Endodermal cell (in vitro differentiated cells): ENCODE measurements around the gene SSTR5. TPM values are rescaled to one million over a fixed set of nuclear protein-coding genes. Genes with fewer than 3 reads are reported as not detected.

Experiments
- DNase-seq: peaks from one replicate; pipeline ENCODE4 v3.0.0-alpha.2; 2017
- H3K27ac ChIP-seq: 2 replicates; pipeline ENCODE4 v1.5.1; 2013; ENCODE audit warnings: mild to moderate bottlenecking, low read depth, low read length, moderate library complexity
- H3K27me3 ChIP-seq: 2 replicates; pipeline ENCODE4 v1.6.1; 2013; ENCODE audit warnings: mild to moderate bottlenecking, low read length, moderate library complexity; ENCODE audit not compliant: insufficient read depth, control insufficient read depth, poor library complexity, severe bottlenecking
- H3K36me3 ChIP-seq: 2 replicates; pipeline ENCODE4 v1.7.0; 2013; ENCODE audit warnings: mild to moderate bottlenecking, low read length, moderate library complexity; ENCODE audit not compliant: control insufficient read depth, insufficient read depth
- H3K4me1 ChIP-seq: one replicate; pipeline ENCODE4 v1.7.0; 2013; ENCODE audit warnings: low read length; ENCODE audit not compliant: control insufficient read depth, insufficient read depth
- H3K4me3 ChIP-seq: 2 replicates; pipeline ENCODE4 v1.5.1; 2013; ENCODE audit warnings: mild to moderate bottlenecking, low read length, moderate library complexity
- H3K9ac ChIP-seq: 2 replicates; pipeline ENCODE4 v1.6.1; 2013; ENCODE audit warnings: mild to moderate bottlenecking, low read length, moderate library complexity; ENCODE audit not compliant: poor library complexity, severe bottlenecking; ENCODE audit errors: extremely low read depth
- H3K9me3 ChIP-seq: 2 replicates; pipeline ENCODE4 v1.6.1; 2013; ENCODE audit warnings: mild to moderate bottlenecking, low read length, moderate library complexity; ENCODE audit not compliant: control insufficient read depth
- H3K27ac Mint-ChIP-seq: 2 replicates; pipeline ENCODE4 v1.8.0; 2020; ENCODE audit warnings: mixed read lengths
- H3K27me3 Mint-ChIP-seq: 2 replicates; pipeline ENCODE4 v1.8.0; 2021; ENCODE audit warnings: mild to moderate bottlenecking, mixed read lengths; ENCODE audit not compliant: insufficient read depth
- H3K36me3 Mint-ChIP-seq: 2 replicates; pipeline ENCODE4 v1.8.0; 2020; ENCODE audit warnings: low read depth, mixed read lengths
- H3K4me1 Mint-ChIP-seq: 2 replicates; pipeline ENCODE4 v1.8.0; 2020; ENCODE audit warnings: mixed read lengths
- H3K4me3 Mint-ChIP-seq: 2 replicates; pipeline ENCODE4 v1.8.0; 2020; ENCODE audit warnings: mild to moderate bottlenecking, moderate library complexity, mixed read lengths
- H3K9me3 Mint-ChIP-seq: 2 replicates; pipeline ENCODE4 v1.8.0; 2020; ENCODE audit warnings: mild to moderate bottlenecking, mixed read lengths
- CTCF ChIP-seq: fragments of 200-600 bp; sonication (generic); conservative IDR thresholded peaks from 2 replicates; pipeline ENCODE4 v1.5.0; 2021; ENCODE audit warnings: antibody characterized with exemption, mild to moderate bottlenecking
- WGBS, 2 experiments: methylation state at CpG; one replicate each; pipeline versions ENCODE4 v1.1.5 to v1.1.7; 2013; ENCODE audit warnings: missing lambda C conversion rate in 2 of 2, mixed read lengths in 1 of 2; ENCODE audit not compliant: insufficient coverage in 1 of 2, insufficient read length in 1 of 2; 5-methylcytosine and 5-hydroxymethylcytosine counted together
- total RNA-seq, 2 donors: library from RNA; stranded (reverse); fragmentation: NEBNext Ultra II Directional in 1 of 2; extraction: Animal tissue kit (Norgen Biotek cat#: 25700) in 1 of 2; gene quantifications; 2 replicates in 1 of 2; 3 replicates in 1 of 2; pipeline ENCODE4 v1.2.1, GENCODE V29; 2021

The SSTR5 gene
- total RNA-seq, 2 donors from 2014 or later: 0.64 to 1.3 TPM

GRCh38 chr16:1081734-1082265, 9.3 kb downstream of the SSTR5 start:
- 87 to 90% methylated on average over 15 to 22 of the region's 22 CpGs for WGBS, 2 experiments
- no peaks in the 10 kb centered on the region for H3K4me1 Mint-ChIP-seq
- Histone ChIP-seq H3K36me3 (no peaks in the 10 kb centered on the region), H3K9me3 (peaks cover 9% of the 10 kb centered on the region), H3K4me1 (no peaks in the 10 kb centered on the region), H3K27me3 (no peaks in the 10 kb centered on the region), H3K9ac (no peak overlapping the region), H3K27ac (no peak overlapping the region), H3K4me3 (no peak overlapping the region)
- H3K36me3 Mint-ChIP-seq: no peaks in the 10 kb centered on the region
- DNase-seq: no peak
- H3K4me3 Mint-ChIP-seq: no peak overlapping the region
- TF ChIP-seq CTCF: no peak
- peaks cover 5% of the 10 kb centered on the region for H3K27me3 Mint-ChIP-seq
- no peak overlapping the region for H3K27ac Mint-ChIP-seq
- H3K9me3 Mint-ChIP-seq: peaks cover 18% of the 10 kb centered on the region

GRCh38 chr16:1082266-1082951, 9.9 kb downstream of the SSTR5 start:
- no peak for TF ChIP-seq CTCF
- Histone ChIP-seq H3K27me3 (no peaks in the 10 kb centered on the region), H3K9ac (no peak overlapping the region), H3K9me3 (peaks cover 9% of the 10 kb centered on the region), H3K36me3 (no peaks in the 10 kb centered on the region), H3K4me1 (no peaks in the 10 kb centered on the region), H3K4me3 (no peak overlapping the region), H3K27ac (no peak overlapping the region)
- no peak for DNase-seq
- 83 to 86% methylated on average over 17 to 21 of the region's 21 CpGs for WGBS, 2 experiments
- H3K9me3 Mint-ChIP-seq: peaks cover 18% of the 10 kb centered on the region
- H3K4me3 Mint-ChIP-seq: no peak overlapping the region
- no peaks in the 10 kb centered on the region for H3K4me1 Mint-ChIP-seq
- peaks cover 5% of the 10 kb centered on the region for H3K27me3 Mint-ChIP-seq
- no peak overlapping the region for H3K27ac Mint-ChIP-seq
- no peaks in the 10 kb centered on the region for H3K36me3 Mint-ChIP-seq

- H3K4me3 Mint-ChIP-seq: no peak overlapping the region
- WGBS, 2 experiments: 87 to 91% methylated on average over 11 to 34 of the region's 34 CpGs
Observed at GRCh38 chr16:1082952-1083675, 10.6 kb downstream of the SSTR5 start.

More at GRCh38 chr16:1082952-1083675, 10.6 kb downstream of the SSTR5 start:
- H3K27ac ChIP-seq: no peak overlapping the region
- no peak overlapping the region for H3K4me3 ChIP-seq
- peaks cover 5% of the 10 kb centered on the region for H3K27me3 Mint-ChIP-seq
- H3K9ac ChIP-seq: no peak overlapping the region
- peaks cover 18% of the 10 kb centered on the region for H3K9me3 Mint-ChIP-seq
- H3K4me1 ChIP-seq: peaks cover 4% of the 10 kb centered on the region
- H3K27me3 ChIP-seq: no peaks in the 10 kb centered on the region
- H3K36me3 ChIP-seq: no peaks in the 10 kb centered on the region
- no peaks in the 10 kb centered on the region for H3K36me3 Mint-ChIP-seq
- H3K9me3 ChIP-seq: peaks cover 9% of the 10 kb centered on the region
- no peak for TF ChIP-seq CTCF
- H3K27ac Mint-ChIP-seq: no peak overlapping the region
- peaks cover 3% of the 10 kb centered on the region for H3K4me1 Mint-ChIP-seq
- no peak for DNase-seq
